ENCODE results near the gene SIRPA.
"Not testable (repeated sequence)": the region's sequence is repeated elsewhere in the genome, so short reads cannot be mapped to it uniquely, and the experiment has no call there.

Gene SIRPA

DNA sequence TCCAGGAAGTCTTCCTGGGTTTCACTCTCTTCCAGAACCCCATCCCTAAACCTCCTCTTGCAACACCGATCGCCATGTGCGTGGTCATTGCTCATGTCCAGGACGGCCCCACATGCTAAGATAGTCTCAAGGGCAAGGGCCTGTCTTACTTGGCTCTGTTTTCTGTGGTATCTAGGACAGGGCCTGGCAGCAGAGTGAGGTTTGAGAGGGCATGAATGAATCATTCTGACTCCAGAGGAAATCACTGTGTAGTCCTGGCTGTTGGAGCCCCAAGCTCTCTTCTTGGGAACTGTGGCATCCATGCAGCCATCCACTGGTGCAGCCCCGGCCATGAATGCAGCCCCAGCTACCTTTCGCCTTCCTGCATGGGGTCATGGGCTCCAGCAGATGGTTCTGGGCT lies 12.4 kb downstream of the SIRPA start:
- no peak for DNase-seq (ENCODE audit: low read depth in 3 of 3)

DNA sequence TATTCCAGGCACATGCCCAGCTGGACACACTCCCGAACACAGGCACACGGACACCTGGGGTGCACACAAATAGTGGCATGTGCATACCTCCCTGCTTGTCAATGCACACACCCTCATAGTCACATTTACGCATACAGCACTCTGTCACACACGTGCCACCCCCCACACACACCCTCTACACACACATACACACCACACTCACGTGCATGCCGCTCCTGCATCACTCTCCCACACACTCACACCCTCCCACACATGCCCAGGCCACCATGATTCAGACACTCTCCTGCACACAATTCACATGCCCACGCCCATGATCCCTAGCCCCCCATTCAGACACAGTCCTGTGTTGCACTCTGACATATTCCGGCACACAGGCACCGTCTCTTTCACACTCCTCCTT lies 13.0 kb downstream of the SIRPA start:
- DNase-seq (ENCODE audit: low read depth in 3 of 3): no peak

DNA sequence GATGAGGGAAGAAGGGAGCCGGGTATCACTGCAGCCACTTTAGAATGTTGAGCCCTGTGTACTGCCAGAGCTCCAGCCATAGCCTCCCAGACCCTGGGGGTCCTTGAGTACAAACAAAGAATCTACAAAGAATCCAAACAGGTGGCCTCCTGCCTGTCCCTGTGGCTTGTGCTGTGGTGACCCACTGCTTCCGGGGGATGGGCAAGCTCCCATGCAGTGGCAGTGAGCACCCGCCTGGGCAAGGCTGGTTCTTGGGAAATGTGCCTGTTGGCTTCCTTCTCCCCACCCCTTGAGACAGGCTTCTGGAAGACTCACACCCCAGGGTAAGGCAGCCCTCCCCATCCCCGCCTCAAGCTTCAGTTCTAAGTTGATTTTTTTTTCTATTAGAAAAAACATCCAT lies 13.9 kb downstream of the SIRPA start:
- no peak for DNase-seq (ENCODE audit: low read depth in 3 of 3)

DNA sequence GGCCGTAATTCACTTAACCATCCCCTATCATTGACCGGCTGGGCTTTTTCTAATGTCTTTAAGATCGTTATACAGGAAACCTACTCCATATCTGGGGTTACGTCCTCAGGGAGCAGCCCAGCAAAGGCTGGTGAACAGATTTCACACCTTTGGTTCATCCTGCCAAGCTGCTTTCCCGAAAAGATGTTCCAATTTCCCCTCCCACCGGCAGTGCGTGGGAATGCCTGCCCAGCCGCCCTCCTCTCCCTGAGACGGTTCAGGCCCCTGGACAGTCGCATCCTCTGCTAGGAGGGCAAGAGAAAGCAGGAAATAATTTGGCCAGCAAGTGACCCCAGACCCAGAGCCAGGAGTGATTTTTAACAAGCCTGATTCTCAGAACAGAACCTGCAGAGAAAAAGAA lies 16.3 kb downstream of the SIRPA start:
- DNase-seq (ENCODE audit: low read depth in 3 of 3): no peak

DNA sequence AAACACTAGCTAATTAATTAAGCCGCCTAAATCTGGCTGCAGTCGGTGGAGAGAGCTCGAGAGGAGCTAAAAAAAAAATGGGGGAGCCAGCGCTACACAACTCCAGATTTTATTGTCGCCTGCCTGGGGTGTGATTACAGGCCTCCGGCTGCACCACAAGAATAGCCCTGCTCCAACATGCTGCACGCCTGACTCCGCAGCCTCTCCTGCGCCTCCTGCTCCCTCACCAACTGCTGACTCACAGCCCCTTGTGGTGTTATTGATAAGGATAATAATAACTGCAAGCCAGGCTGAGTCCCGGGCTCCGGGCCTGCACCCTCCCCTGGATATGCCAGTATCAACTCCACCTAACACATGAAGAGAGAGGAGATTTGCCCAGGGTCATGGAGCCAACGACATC lies 16.8 kb downstream of the SIRPA start:
- no peak for DNase-seq (ENCODE audit: low read depth in 3 of 3)

DNA sequence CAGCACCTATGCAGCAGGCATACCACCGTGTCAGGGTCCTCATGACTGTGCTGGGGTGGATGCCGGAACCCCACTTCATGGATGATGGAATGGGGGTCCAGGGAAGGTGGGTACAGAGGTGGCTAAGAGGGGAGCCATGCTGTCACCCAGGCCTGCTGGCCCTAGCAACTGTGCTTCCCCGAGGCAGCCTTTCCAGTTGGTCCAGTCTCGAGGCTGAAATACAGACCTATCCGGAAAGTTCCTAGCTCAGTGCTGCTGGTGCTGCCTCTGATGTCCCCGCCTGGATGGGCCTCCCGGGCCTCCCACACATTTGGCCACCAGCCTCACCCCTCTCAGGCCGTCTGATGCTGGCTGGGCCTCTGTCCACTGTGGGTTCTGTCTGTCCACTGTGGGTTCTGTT lies 17.4 kb downstream of the SIRPA start:
- DNase-seq (ENCODE audit: low read depth in 3 of 3): no peak

DNA sequence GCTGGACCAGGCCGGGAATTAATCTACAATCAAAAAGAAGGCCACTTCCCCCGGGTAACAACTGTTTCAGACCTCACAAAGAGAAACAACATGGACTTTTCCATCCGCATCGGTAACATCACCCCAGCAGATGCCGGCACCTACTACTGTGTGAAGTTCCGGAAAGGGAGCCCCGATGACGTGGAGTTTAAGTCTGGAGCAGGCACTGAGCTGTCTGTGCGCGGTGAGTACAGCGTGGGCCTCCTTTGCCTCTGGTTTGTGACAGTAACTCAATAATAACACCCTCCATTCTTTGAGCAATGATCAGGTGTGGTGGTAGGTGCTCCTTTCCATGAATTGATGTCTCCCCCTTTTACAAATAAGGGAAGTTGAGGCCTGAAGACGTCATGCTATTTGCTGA lies 20.0 kb downstream of the SIRPA start:
- not testable (repeated sequence) for DNase-seq (ENCODE audit: low read depth in 3 of 3)

DNA sequence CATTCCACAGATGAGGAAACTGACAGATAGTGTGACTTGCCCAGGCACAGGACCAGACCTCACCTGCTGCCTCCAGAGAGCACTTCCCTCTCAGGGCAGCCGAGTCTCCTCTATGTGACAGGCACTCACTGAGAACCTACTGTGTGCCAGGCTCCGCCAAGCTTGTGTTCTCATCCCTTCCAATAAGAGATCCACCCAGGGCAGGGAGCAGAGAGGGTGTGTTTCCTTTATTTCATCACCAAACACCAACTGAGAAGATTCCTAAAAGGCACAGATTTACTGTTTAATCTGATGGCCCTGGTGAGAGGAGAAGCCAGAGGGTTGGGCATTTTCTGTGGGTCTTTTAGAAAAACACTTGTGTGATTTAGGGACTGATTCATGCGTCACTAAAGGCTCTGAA lies 20.5 kb downstream of the SIRPA start:
- no peak for DNase-seq (ENCODE audit: low read depth in 3 of 3)

DNA sequence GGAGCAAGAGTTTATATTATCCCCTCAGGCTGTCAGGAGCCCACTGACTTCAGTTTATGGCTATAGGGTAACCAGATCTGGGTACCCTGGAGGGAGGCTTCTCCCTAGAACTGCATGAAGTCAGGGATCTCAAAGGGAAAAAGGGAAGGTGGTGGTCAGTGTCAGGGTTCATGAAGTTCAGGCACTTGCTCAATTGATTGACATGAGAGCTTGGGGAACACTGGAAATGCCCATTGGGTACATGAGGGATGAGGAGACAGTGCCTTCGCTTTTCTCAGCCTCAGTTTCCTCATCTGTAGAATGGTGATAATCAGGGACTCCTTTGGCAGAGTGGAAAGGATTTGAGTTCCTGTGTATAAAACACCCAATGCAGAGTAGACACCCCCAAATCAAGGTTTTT lies 22.6 kb downstream of the SIRPA start:
- DNase-seq (ENCODE audit: low read depth in 3 of 3): no peak

DNA sequence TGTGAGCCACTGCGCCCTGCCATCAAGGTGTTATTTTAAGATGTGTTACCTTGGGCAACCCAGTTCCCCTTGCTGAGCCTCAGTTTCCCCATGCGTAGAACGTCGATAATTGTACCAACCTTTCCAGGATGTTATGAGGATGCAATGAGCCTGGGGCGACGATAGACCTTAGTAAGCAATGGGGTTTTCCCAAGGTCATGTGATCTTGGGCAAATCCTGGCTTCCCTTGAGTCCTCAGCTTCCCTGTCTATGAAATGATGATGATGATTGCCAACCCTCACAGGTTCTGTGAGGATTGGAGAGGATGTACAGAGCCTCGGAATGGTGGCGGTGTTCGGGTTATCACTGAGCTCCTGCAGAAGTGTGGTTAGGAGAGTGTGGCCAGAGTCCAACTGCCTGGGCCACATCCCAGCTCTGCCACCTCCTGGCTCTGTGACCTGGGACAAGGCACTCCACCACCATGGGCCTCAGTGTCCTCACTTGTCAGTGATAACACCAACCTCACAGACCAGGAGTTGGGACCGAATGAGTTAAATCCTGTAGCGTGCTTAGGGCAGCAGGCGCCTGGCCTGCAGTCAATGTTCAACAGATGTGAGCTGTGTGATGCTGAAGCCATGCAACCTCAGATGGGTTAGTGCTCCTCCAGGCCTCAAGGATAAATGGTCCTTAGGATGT lies 23.4 kb downstream of the SIRPA start:
- no peak for DNase-seq (ENCODE audit: low read depth in 3 of 3)

DNA sequence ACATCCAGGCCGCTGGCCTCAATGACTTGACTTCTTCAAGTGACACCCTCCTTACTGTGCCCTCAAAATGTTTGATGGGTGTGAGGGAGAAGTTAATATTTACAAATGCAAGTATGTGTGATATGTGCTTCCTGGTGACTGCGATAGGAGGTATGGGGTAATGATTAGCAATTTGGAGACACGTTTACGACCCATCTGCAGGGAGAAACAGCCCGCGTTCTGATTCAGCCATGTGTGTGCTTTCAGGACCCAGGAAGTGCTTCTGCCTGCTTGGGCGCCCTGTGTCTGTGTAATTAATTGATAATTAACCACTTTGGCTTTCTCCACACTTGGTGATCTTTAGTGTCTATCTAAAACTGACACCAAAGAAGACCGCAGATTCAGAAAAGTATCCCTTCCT lies 25.0 kb downstream of the SIRPA start:
- no peak for DNase-seq (ENCODE audit: low read depth in 3 of 3)

DNA sequence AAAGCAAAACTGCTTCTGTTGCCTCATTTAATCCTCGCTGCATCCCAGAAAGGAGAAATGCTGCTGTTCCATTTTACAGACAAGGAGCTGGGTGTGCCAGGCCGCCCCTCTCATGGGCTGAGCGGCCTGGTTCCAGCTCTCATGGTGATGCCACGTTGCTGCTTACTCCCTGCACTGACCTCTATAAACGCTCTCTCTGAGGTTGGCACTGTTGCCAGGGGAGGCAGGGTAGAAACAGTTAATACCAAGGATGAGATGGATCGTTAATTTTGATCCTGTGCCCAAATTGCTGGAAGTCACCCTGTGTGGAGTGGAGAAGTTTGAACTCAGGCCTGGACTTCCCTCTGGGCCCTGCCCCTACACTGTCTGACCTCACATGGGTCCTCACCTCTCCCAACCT lies 25.6 kb downstream of the SIRPA start:
- DNase-seq (ENCODE audit: low read depth in 3 of 3): no peak

DNA sequence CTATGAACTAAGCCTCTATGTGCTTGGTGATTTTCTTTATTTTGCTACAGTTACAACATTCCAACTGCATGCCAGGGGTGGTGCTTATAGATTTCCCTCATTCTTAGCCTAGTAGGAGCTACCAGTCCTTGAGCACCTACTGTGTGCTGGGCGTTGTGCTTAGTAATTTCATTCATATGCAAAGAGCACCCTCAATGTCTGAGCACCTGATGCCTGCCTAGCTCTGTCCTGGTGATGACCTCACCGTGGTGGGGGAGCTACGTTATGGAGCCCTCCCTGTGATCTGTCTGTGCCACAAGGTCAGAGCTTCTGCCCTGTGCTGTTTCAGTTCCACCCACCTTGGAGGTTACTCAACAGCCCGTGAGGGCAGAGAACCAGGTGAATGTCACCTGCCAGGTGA lies 26.8 kb downstream of the SIRPA start:
- DNase-seq (ENCODE audit: low read depth in 3 of 3): not testable (repeated sequence)

DNA sequence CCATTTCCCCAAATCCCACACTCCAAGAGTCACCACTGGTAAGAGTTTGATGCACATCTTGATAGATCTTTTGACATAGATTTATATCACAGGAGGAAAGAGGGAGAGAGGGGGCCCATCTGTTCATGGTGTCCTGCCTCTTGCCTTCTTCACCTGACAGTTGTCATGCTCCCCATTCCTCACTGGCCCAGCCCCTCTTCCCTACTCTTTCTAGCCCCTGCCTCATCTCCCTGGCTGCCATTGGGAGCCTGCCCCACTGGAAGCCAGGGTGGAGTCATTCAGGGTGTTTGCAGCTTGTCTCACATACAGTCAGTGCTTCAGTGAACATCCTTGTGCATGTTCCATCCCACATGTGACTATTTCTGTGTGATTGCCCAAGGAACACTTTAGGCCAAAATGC lies 27.6 kb downstream of the SIRPA start:
- DNase-seq (ENCODE audit: low read depth in 3 of 3): no peak

DNA sequence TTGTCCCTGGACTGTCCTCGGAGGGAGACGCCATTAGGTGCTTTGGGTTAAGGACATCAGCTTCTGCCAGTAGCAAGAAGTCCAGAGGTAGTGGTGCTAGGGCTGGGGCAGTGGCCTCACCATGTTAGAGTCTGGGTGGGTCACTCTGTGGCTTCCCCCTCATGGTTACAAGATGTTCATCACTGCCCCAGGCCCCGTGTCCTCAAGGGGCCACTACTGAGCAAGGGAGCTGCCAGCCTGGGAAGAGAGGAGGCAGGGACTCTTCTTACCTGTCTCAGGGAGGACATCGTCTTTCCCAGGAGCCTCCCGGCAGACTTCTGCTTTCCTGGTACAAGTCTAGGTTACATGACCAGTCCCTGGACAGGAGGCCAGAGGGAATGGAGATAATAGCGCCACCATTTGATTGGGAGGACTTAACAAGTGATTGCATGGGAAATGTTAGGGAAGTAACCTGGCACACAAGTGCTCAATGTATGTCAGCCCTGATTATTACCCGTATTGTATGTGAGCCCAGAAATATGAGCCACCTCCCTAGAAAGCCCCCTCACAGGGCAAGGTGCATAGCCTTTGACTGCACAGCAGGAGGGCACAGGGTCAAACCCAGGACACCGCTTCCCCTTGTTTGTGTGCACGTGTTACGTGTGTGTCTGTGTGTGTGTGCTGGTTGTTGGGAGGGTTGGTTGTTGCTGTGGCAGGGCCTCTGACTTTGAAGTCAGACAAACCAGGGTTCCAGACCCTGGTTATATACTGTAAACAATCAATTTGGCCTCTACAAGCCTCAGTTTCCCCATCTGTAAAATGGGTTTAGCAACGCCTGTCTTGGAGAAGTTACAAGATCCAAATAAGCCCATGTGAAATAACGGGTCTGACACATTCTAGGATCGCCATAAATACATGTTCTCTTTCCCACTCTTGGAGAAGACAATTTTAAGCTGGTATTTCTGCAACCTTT lies 30.0 kb downstream of the SIRPA start:
- no peak for DNase-seq (ENCODE audit: low read depth in 3 of 3)

DNA sequence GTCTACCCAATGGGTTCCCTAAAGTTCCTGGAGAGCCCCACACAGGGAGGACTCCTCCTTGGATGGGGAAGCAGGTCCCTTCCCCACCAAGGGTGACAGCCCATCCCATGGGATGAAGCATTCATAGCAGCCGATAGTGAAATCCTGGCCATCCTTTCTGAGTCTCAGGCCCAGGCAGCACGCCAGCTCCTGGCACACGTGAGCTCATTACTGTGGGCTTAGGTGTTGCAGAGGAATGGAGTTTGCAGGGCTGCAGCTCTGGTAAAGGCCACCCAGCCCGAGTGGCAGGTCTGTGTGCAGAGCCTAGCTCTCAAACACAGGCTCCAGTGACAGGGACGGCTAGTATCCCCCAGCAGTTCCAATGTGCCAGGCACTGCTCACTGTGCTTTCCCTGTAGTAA lies 31.0 kb downstream of the SIRPA start:
- DNase-seq (ENCODE audit: low read depth in 3 of 3): no peak

DNA sequence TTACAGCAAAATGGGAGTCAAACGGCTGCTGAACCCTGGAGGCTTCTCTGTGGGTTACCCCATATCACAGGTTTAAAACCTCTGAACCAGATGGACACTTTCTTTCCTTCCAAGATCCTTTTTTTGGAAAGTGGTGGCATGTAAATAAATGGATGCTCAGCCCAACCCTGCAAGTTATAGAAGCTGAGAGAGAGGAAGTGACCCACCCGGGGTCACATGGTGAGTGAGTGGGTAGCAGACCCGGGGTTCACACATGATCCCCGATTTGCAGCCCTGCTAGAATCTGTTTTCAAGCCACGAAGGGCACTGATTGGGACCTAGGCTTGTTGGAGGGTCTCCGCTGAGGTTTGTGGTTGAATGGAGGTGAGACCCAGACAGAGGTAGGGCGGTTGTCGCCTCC lies 32.0 kb downstream of the SIRPA start:
- no peak for DNase-seq (ENCODE audit: low read depth in 3 of 3)

DNA sequence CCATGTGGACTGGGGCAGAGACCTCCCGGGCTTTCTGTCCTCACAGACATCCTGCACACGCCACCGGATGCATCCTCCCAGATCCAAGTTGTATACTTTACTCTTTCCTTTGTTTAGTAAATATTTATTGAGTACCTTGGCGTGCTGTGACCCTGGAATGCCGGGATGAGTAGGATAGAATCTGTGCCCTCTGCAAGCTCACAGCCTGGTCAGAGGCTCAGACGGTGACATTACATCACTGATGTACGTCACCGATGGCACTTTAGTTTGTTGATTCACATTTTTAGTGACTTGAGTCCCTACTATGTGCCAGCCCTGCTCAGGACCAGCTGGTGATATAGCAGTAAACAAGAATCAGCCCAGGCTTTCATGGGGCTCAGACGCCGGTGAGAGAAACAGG lies 32.9 kb downstream of the SIRPA start:
- no peak for DNase-seq (ENCODE audit: low read depth in 3 of 3)

DNA sequence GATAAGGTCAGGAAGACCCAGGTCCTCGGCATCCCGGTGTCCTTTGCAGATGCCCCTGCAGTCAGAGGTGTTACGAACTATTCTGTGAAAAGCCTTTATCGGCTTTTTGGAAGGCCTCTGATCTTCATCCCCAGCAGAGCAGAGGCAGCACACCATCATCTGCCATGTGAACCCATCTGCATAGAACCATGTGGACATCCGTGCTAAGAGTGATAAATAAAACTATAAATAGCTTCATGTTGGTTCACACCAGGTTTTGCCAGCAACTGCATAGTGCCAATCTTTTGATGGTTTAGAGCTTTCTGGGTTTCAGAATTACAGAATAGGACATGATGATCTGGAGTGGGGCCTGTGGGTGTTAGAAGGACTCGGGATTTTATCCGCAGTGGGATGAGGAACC lies 33.6 kb downstream of the SIRPA start:
- no peak for DNase-seq (ENCODE audit: low read depth in 3 of 3)

DNA sequence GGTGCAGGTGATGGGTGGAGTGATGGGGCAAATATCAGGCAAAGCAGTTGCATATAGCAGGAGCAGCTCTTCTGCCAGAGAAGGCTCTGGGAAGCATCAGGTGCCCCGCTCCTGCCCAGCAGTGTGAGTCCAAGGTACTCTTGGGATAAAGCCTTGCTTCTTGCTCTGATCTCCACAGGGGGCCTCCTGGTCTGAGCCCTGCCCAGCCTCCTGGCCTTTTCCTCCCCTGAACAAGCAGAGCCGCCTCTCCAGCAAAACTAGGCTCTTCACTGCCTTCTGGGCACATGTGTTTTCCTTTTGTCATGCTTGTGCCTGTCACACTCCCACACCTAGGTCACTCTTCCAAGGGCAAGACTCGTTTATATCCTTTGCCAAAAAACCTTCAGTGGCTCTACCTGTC lies 34.3 kb downstream of the SIRPA start:
- no peak for DNase-seq (ENCODE audit: low read depth in 3 of 3)

DNA sequence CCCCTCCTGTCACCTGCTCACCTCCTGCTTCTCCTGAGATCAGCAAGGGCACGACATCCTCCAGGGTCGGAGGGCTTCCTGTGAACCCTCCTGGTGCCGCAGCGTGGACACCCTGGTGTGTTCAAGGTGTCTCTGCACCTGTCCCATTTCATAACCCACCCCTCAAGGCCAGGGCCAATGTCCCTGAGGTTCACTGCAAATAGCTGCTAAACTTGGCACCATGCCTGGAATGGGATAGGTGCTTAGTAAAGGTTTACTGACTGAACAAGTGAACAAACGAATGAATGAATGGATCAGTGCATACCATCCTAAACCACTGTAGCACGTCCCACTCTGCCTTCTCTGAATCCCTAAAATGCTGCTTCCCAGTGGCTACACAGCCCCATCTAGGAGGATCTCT lies 35.0 kb downstream of the SIRPA start:
- no peak for DNase-seq (ENCODE audit: low read depth in 3 of 3)

DNA sequence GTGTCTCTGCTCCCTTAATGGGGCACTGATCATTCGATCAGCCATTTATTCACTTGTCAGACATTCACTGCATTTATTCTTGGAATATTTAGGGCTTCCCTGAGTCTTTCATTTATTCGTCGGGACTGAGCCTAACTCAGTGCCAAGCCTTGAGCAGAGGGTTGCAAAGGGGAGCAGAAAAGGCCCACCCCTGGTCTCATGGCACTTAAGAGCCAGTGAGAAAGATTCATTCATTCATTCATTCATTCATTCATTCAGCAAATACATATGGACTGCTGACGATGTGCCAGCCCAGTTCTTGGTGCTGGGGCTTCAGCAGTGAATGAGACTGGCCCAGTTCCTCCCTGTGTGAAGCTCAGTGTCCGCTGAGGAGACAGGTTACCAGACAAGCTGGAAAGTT lies 36.6 kb downstream of the SIRPA start:
- DNase-seq (ENCODE audit: low read depth in 3 of 3): no peak

DNA sequence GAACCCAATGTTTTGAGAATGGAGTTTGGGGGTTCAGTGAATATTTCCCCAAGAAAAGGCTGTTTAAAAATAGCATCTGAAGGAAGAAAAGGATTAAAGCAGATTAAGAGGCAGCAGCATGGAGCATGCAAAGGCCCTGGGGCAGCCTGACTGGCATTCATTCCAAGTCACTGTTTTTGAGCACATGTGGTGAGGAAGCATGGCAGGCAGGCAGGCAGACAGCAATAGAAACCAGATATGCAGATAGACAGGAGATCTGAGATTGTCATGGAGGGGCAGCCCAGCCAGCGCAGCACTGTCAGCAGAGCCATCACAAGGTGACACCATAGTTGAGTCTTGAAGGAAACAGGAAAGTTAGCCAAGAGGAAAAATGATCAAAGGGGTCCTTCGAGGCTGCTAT lies 37.8 kb downstream of the SIRPA start:
- DNase-seq (ENCODE audit: low read depth in 3 of 3): no peak
